NOMO-1 treated with DMSO at 0.1 percent for 48 hours (cell line): ENCODE measurements around the gene MYO3A.
"Not testable (repeated sequence)": the region's sequence is repeated elsewhere in the genome, so short reads cannot be mapped to it uniquely, and the experiment has no call there.

Source experiments
- DNase-seq: peaks from one replicate; lab custom pipeline; 2025; ENCODE audit not compliant: unreplicated experiment; lab: John Stamatoyannopoulos, UW

MYO3A gene

GRCh38 chr10:25972631-25973030 lies 38.6 kb downstream of the MYO3A start:
- DNase-seq: no peak

DNA sequence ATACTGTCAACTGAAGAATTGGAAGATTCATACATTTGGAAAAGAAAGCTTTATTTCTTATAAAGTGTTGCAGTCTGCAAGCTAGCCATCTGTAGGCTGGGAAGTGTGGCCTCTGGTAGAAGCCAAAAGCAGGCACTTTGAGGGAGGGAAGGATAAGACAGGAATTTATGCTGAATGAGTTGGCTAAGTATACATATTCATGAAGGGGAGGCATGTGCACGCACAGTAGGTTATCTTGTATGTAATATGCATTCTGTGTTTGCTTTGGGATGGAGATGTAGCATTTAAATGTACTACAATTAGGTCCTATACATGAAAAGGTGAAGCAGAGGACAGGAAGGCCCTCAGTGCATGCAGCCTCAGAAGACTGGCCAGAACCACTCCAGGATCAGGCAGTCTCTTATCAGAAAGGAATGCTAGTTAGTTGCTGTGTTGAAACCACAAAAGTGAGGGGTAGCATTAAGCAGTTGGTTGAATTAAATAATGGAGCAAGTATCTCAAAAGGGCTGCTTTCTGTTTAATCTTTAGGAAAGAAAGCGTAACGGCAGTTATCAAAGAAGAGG lies 40.9 kb downstream of the MYO3A start:
- no peak for DNase-seq

DNA sequence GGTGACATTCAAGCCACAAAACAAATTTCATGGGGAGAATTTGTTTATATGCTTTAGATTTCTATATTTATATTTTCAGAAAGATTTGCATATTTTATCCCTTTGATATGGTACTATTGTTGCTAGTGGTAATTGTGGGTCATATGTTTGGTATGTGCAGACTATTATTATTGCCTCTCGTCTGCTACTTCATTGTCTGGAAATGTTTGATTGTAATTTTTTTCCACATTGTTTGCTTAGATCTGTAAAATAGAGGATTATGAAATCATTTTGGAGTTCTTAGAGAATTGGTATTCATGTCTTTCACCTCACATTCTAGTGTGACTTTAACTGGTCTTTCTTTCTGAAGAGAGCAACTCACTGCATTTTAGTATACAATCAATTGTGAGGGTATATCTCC lies 44.7 kb downstream of the MYO3A start:
- no peak for DNase-seq

DNA sequence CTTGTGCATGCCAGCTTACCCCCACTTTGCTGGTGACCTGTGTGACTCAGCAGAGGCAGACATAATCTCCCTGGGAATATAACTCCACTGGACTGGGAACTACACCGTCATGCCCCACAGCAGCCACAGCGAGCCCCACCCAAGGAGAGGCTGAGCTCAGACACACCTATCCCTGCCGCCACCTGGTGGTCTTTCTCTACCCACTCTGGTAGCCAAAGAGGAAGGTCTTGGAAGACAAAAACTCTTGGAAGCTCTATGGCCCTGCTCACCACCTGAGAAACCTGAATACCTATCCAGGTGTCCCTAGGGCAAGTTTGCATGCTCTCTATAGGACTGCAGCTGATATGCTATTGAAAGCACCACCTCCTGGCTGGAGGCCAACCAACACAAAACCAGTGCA lies 48.1 kb downstream of the MYO3A start:
- no peak for DNase-seq

GRCh38 chr10:25988583-25988982 lies 54.6 kb downstream of the MYO3A start:
- no peak for DNase-seq

DNA sequence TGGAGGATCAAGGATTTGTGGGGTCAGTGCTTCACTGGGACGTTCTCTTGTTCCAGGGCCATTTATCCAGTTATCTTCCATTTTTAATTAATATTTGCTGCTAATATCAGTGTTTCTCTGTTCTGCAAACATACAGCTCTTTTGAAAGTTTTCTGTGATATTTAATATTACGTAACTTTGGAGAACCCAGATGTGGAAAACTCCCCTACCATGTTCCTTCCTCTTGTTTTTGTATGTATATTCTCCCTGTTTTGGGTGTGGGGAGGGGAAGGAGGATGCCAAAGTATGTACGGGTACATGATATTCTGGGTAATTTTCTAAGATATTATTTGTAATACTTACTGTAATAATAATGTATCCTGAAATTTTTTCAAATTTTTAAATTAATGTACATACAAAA lies 55.9 kb downstream of the MYO3A start:
- DNase-seq: no peak

DNA sequence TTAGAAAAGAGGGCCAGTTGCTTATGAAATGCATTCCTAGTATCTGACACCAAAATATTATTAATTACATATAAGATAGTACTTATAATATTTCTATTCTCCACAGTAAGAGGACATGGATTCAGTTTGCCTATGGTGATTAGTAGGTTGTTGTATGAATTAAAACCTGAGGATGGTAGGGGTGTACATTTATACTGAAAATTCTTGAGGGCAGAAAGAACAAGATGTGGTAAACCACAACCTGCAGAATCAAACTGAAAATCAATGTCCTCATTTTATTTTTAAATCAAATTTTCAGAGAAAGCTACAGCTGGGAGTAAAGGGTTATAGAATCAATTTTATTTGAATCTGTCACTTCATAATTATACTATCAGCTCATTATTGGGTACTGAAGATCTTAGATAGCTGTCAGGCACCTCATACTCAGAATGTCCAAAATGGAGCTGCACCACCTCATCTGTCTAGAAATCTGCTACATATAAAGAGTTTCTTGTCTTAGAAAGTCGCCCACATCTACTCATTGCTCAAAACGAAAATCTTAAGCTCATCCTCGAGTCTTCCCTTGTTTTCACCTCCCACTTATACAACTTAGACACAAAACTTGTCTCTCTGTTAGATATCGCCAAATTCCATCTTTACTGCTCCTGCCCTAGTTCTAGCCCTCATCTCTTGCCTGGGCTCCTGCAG lies 65.4 kb downstream of the MYO3A start:
- DNase-seq: no peak

DNA sequence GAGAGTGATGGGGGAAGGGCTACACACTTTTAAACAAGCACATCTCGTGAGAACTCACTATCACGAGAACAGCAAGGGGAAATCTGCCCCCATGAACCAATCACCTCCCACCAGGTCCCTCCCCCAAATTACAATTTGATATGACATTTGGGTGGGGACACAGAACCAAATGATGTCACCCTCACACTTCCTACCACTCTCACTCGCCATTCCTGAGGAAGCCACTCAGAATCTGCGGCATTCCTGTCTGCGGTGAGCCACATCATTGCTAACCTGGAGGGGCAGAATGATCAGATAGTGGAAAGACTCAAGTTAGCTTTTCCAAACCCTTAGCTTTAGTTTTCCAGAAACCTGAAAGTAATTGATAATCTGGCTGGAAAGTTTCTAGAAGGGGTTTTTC lies 66.9 kb downstream of the MYO3A start:
- DNase-seq: no peak

GRCh38 chr10:26002466-26002865 lies 68.4 kb downstream of the MYO3A start:
- not testable (repeated sequence) for DNase-seq

DNA sequence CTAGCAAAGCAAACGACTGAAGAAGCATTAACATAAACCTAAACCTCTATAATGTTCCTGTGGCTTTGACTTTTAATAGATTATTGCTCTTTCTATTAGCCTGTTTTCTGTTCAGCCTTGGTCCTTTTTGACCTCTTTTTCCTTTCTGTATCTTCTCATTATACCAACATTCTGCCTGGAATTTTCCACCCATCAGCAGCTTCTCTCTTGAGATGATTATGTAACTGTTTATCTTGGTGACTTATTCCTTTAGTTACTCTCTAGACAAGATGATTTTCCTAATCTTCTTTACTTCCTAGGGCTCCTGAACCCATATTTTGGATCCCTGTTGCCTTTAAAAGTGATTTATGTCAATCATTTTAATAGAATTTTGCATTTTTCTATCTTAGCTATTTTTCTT lies 81.1 kb downstream of the MYO3A start:
- DNase-seq: no peak

DNA sequence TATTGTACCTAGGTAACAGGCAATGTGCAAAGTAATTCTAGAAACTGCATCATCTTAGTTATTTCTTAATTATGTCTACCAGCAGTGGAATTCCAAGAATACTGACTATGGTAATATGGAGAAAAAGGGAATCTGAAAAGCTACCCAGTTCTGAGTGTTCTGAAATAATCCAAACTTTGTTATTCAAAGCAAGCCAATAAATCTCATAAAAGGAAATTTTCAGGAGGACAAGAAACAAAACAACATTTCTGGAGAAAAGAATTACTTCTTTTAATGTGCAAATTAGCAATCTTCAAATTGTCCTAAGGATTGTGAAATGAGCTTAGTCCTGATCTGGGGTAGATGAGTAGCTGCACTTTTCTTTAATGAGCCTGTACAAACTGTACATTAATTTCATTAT lies 88.8 kb downstream of the MYO3A start:
- no peak for DNase-seq

GRCh38 chr10:26024303-26024702 lies 90.3 kb downstream of the MYO3A start:
- no peak for DNase-seq

- DNase-seq: no peak
Measured at GRCh38 chr10:26025523-26025922, 91.5 kb downstream of the MYO3A start.

GRCh38 chr10:26029858-26030257 lies 95.8 kb downstream of the MYO3A start:
- DNase-seq: no peak

DNA sequence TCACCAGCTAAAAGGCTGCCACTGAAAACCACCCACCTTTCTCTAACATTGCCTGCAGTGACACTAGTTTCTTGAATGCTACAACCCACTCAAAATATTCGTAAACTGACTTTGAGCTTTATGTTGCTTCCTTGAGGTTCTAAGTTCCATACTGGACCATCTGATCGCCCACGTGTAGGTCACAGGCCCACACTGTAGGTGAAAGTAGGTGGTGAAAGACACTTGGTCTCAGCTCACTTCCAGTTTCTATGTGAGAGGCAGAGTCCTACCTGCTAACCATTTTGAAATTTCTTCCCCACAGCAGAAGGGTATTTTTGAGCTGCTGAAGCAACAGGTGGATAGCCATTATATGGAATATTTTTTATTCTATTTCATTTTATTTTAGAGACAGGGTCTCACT lies 97.3 kb downstream of the MYO3A start:
- no peak for DNase-seq

DNA sequence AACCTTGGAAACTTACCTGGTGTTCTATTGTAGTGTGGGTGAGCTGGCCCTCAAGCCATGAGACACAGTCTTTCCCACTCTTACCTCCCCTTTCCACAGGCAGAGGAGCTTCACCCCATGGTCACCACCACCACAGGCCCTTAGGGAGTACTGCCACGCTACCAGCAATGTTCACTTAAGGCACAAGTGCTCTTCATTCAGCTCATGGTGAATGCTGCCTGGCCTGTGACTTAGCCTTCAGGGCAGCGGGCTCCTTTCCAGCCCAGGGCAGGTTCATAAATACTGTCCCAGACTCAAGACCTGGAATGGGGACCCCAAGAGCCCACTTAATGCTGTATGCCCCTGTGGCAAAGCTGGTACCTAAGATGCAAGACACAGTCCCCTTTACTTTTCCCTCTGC lies 109.4 kb downstream of the MYO3A start:
- no peak for DNase-seq

DNA sequence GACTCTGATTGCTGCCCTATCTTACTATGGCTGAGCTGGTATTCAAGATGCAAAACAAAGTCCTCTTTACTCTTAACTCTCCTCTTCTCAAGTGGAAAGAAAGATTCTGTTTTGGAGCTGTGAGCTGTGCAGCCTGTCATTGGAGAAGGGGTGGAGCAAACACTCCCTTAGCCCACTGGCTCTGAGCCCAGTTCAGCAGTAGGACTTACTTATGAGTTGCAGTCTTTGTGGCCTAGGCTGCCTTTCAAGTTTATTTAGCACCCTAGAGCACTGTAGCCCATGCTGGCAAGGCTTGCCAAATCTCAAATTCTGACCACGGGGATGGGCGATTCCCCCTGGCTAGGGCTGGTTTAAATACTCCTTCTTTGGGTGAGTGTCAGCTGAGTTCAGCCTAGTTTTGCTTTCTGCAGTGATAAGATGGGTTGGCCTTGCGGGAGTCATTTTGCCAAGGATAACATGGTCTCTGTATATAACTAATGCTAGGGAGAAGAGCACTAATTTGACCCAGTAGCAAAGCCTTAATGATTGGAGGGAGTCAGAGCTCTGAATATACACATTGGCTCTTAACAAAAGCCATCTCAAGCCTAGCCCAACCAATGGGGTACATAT lies 110.2 kb downstream of the MYO3A start:
- no peak for DNase-seq

DNA sequence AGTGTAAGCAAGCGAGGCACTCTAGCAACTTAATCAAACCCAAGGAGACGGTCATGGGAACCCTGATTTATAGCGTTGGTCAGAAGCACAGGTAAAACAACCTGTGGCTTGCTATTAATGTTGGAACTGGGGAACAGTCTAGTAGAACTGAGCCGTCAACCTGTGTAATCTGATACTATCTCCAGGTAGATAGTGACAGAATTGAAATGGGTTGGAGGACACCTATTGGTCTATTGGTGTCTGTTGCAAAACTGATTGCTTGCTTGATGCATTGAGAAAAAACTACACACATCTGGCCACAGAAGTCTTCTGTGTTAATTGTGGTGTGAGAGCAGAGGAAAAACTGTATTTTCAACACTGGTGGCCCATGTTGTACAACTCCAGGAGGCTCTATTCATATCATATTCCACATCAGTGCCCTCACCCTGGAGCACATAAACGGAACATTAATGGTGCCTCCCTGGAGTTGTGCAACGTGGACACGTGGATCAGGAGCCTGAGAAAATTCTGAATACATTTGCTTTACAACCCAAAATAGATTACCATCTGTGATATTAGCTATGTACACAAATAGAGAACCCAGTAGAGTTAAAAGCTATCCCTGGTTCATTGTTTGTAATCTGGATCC lies 112.2 kb downstream of the MYO3A start:
- no peak for DNase-seq

DNA sequence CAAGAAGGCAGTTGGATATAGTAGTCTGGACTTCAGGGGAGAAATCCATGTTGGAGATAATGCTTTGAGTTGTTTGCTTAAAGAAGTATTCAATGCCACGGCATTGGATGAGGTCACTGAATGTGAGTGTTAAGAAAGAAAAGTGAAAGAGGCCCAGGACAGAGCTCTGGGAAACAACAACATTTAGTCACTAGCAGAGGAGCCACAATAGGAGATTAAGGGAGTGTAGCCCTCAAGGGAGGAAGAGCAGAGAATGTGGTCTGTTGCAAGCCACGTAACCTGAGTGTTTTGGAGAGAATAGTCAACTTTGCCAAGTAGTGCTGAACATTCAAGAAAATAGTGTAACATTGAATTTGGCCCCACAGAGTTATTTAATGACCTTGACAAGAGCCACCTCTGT lies 114.7 kb downstream of the MYO3A start:
- DNase-seq: no peak

DNA sequence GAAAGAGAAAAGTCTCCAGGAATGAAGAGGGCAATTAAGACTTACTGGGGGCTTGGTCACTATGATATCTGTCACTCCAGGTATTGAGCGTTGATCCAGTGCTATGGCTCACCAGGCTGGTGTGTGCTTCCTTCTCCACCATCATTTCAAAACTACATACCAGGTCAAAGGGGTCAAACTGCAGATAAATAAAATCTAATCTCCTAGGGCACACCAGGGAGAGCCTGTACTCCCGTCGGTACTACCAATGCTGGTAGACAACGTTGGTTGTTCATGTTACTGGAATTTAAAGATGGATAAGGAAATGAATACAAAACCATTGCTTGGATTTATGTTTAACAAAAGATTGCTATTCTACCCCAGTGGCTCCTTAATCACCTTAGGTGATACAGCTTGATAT lies 118.3 kb downstream of the MYO3A start:
- no peak for DNase-seq

DNA sequence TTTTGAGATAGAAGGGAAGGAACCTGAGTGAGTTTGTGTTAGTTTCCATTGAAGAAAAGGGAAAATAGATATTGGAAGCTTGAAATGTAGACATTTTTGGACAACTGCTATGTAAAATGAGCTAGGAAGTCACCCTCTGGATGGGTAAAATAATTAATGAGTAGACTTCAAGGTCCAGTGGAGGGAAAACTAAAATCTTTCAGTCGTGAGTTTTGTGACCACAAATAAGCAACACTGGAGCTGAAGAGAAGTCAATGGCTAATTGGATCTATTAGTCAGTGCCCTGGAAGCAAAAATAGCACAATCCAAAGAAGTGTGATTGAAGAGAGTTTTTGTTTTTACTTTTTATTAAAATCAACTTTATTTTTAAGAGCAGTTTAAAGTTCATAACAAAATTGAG lies 123.4 kb downstream of the MYO3A start:
- DNase-seq: no peak

- DNase-seq: no peak
Measured at GRCh38 chr10:26064106-26064505, 130.1 kb downstream of the MYO3A start.
